HEK293 (cell line): ENCODE data around the gene ACTG1.

Experiments used
- GLIS1 ChIP-seq: fragments of 450-650 bp; formaldehyde crosslinking; IDR thresholded peaks from 2 replicates; pipeline ENCODE4 v1.5.1; 2016; ENCODE audit warnings: missing biosample characterization, missing genetic modification characterization
- GLIS2 ChIP-seq: fragments of 450-650 bp; formaldehyde crosslinking; IDR thresholded peaks from 2 replicates; pipeline ENCODE4 v1.5.1; 2016; ENCODE audit warnings: missing biosample characterization, missing genetic modification characterization
- KLF10 ChIP-seq: fragments of 450-650 bp; IDR thresholded peaks from 2 replicates; pipeline ENCODE4 v1.5.1; 2018; ENCODE audit warnings: missing biosample characterization, mild to moderate bottlenecking, missing genetic modification characterization
- KLF16 ChIP-seq: fragments of 450-650 bp; formaldehyde crosslinking; IDR thresholded peaks from 2 replicates; pipeline ENCODE4 v1.5.1; 2017; ENCODE audit warnings: missing biosample characterization, missing genetic modification characterization
- KLF8 ChIP-seq: fragments of 450-650 bp; formaldehyde crosslinking; IDR thresholded peaks from 2 replicates; pipeline ENCODE4 v1.5.1; 2016; ENCODE audit warnings: missing biosample characterization, missing genetic modification characterization
- RBAK ChIP-seq: fragments of 450-650 bp; formaldehyde crosslinking; IDR thresholded peaks from 2 replicates; pipeline ENCODE4 v1.5.1; 2016; ENCODE audit warnings: missing biosample characterization, missing genetic modification characterization
- SP2 ChIP-seq: fragments of 450-650 bp; formaldehyde crosslinking; IDR thresholded peaks from 2 replicates; pipeline ENCODE4 v1.5.1; 2016; ENCODE audit warnings: missing biosample characterization, missing genetic modification characterization
- SP3 ChIP-seq: fragments of 450-650 bp; formaldehyde crosslinking; IDR thresholded peaks from 2 replicates; pipeline ENCODE4 v1.5.1; 2016; ENCODE audit warnings: missing biosample characterization, missing genetic modification characterization
- YY1 ChIP-seq: fragments of 450-650 bp; formaldehyde crosslinking; IDR thresholded peaks from 2 replicates; pipeline ENCODE4 v1.5.1; 2018; ENCODE audit warnings: missing biosample characterization, missing genetic modification characterization
- ZBTB17 ChIP-seq: fragments of 450-650 bp; formaldehyde crosslinking; IDR thresholded peaks from 2 replicates; pipeline ENCODE4 v1.5.1; 2016; ENCODE audit warnings: missing biosample characterization, missing genetic modification characterization
- ZBTB20 ChIP-seq: fragments of 450-650 bp; formaldehyde crosslinking; IDR thresholded peaks from 2 replicates; pipeline ENCODE4 v1.5.1; 2016; ENCODE audit warnings: missing biosample characterization, missing genetic modification characterization
- ZBTB8A ChIP-seq: fragments of 450-650 bp; formaldehyde crosslinking; IDR thresholded peaks from 2 replicates; pipeline ENCODE4 v1.5.1; 2016; ENCODE audit warnings: missing biosample characterization, missing genetic modification characterization
- ZIC2 ChIP-seq: fragments of 450-650 bp; formaldehyde crosslinking; IDR thresholded peaks from 2 replicates; pipeline ENCODE4 v1.5.1; 2016; ENCODE audit warnings: missing biosample characterization, missing genetic modification characterization
- ZNF2 ChIP-seq: fragments of 450-650 bp; formaldehyde crosslinking; IDR thresholded peaks from 2 replicates; pipeline ENCODE4 v1.5.1; 2016; ENCODE audit warnings: missing biosample characterization, missing genetic modification characterization
- ZNF600 ChIP-seq: fragments of 450-650 bp; formaldehyde crosslinking; IDR thresholded peaks from 2 replicates; pipeline ENCODE4 v1.5.1; 2016; ENCODE audit warnings: missing biosample characterization, missing genetic modification characterization
- ZNF677 ChIP-seq: fragments of 450-650 bp; IDR thresholded peaks from 2 replicates; pipeline ENCODE4 v1.5.0; 2018; ENCODE audit warnings: missing biosample characterization, mild to moderate bottlenecking, missing genetic modification characterization, moderate library complexity
- ZNF776 ChIP-seq: fragments of 450-650 bp; formaldehyde crosslinking; IDR thresholded peaks from 2 replicates; pipeline ENCODE4 v1.5.0; 2017; ENCODE audit warnings: missing biosample characterization, missing genetic modification characterization, borderline replicate concordance
- ZNF785 ChIP-seq: fragments of 450-650 bp; formaldehyde crosslinking; IDR thresholded peaks from 2 replicates; pipeline ENCODE4 v1.5.1; 2016; ENCODE audit warnings: missing biosample characterization, missing genetic modification characterization
- ZSCAN30 ChIP-seq: fragments of 450-650 bp; IDR thresholded peaks from 2 replicates; pipeline ENCODE4 v1.5.1; 2018; ENCODE audit warnings: missing biosample characterization, mild to moderate bottlenecking, missing genetic modification characterization, moderate library complexity
- TF ChIP-seq, protein P1 (sequence below): fragments of 450-650 bp; formaldehyde crosslinking; IDR thresholded peaks from 2 replicates; pipeline ENCODE4 v1.5.1; 2016; ENCODE audit warnings: missing biosample characterization, missing genetic modification characterization, low read depth
- TF ChIP-seq, protein P2 (sequence below): fragments of 450-650 bp; formaldehyde crosslinking; IDR thresholded peaks from 2 replicates; pipeline ENCODE4 v1.5.1; 2017; ENCODE audit warnings: missing biosample characterization, missing genetic modification characterization
- TF ChIP-seq, protein P3 (sequence below): fragments of 450-650 bp; formaldehyde crosslinking; IDR thresholded peaks from 2 replicates; pipeline ENCODE4 v1.5.1; 2016; ENCODE audit warnings: missing biosample characterization, missing genetic modification characterization
- TF ChIP-seq, protein P4 (sequence below): fragments of 450-650 bp; formaldehyde crosslinking; IDR thresholded peaks from 2 replicates; pipeline ENCODE4 v1.5.1; 2017; ENCODE audit warnings: missing biosample characterization, missing genetic modification characterization
- TF ChIP-seq, protein P5 (sequence below): fragments of 450-650 bp; formaldehyde crosslinking; IDR thresholded peaks from 2 replicates; pipeline ENCODE4 v1.5.1; 2016; ENCODE audit warnings: missing biosample characterization, missing genetic modification characterization
- TF ChIP-seq, protein P6 (sequence below): fragments of 450-650 bp; formaldehyde crosslinking; IDR thresholded peaks from 2 replicates; pipeline ENCODE4 v1.5.1; 2016; ENCODE audit warnings: missing biosample characterization, missing genetic modification characterization
- TF ChIP-seq, protein P7 (sequence below): fragments of 450-650 bp; IDR thresholded peaks from 2 replicates; pipeline ENCODE4 v1.5.1; 2018; ENCODE audit warnings: missing biosample characterization, missing genetic modification characterization

ACTG1 gene

DNA sequence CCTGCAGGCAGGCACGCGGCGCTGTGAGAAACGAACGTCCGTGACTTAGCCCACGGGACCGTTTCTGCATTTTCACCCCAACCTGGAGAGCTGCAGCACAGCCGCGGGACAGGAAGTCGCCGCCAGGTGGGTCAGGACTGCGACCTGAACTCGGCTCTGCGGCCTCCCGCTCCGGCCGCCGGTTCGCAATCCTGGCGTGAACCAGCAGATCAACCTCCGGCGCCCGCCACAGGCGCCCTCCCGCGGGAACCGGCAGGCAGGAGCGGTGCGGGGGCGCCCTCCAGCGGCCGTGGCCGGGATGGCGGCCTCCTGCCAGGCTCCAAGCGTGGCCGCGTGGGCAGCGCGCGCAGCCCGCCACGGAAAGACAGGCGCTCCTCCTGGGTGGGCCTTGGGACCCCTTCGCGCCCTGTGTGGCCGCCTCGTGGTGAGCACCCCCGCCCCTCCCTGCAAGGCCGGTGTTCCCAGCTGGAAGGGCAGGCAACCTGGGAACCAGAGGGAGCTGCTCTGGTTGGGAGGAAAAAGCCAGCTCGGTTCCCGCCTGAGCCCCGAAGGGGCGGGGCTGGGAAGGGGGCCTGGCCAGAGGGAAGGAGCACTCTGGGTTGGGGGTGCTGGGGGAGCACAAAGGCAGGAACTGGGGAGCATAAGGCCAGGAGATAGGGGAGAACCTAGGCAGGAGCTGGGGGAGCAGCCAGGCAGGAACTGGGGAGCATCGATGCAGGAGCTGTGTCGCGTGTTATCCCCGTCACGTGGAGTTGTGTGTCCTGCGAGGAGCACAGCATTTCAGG, 28.2 kb downstream of the ACTG1 start (continued):
- TF ChIP-seq, protein P1, sequence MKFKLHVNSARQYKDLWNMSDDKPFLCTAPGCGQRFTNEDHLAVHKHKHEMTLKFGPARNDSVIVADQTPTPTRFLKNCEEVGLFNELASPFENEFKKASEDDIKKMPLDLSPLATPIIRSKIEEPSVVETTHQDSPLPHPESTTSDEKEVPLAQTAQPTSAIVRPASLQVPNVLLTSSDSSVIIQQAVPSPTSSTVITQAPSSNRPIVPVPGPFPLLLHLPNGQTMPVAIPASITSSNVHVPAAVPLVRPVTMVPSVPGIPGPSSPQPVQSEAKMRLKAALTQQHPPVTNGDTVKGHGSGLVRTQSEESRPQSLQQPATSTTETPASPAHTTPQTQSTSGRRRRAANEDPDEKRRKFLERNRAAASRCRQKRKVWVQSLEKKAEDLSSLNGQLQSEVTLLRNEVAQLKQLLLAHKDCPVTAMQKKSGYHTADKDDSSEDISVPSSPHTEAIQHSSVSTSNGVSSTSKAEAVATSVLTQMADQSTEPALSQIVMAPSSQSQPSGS (tag by site-specific recombination): no peak
- TF ChIP-seq KLF16 (tag by site-specific recombination): peak; percentile 34; the same call in 1 of the 2 replicates
- peak; percentile 78 for TF ChIP-seq SP3 (tag by site-specific recombination)
- TF ChIP-seq ZNF785: 0 out of 2 replicates have a peak, but pooled peaks have one; percentile 56
- no peak for TF ChIP-seq ZNF776
- TF ChIP-seq, protein P2, sequence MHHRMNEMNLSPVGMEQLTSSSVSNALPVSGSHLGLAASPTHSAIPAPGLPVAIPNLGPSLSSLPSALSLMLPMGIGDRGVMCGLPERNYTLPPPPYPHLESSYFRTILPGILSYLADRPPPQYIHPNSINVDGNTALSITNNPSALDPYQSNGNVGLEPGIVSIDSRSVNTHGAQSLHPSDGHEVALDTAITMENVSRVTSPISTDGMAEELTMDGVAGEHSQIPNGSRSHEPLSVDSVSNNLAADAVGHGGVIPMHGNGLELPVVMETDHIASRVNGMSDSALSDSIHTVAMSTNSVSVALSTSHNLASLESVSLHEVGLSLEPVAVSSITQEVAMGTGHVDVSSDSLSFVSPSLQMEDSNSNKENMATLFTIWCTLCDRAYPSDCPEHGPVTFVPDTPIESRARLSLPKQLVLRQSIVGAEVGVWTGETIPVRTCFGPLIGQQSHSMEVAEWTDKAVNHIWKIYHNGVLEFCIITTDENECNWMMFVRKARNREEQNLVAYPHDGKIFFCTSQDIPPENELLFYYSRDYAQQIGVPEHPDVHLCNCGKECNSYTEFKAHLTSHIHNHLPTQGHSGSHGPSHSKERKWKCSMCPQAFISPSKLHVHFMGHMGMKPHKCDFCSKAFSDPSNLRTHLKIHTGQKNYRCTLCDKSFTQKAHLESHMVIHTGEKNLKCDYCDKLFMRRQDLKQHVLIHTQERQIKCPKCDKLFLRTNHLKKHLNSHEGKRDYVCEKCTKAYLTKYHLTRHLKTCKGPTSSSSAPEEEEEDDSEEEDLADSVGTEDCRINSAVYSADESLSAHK (tag by site-specific recombination): 0 out of 2 replicates have a peak, but pooled peaks have one; percentile 8
- peak; percentile 54 for TF ChIP-seq ZBTB17
- TF ChIP-seq RBAK (tag by site-specific recombination): no peak
- TF ChIP-seq, protein P3, sequence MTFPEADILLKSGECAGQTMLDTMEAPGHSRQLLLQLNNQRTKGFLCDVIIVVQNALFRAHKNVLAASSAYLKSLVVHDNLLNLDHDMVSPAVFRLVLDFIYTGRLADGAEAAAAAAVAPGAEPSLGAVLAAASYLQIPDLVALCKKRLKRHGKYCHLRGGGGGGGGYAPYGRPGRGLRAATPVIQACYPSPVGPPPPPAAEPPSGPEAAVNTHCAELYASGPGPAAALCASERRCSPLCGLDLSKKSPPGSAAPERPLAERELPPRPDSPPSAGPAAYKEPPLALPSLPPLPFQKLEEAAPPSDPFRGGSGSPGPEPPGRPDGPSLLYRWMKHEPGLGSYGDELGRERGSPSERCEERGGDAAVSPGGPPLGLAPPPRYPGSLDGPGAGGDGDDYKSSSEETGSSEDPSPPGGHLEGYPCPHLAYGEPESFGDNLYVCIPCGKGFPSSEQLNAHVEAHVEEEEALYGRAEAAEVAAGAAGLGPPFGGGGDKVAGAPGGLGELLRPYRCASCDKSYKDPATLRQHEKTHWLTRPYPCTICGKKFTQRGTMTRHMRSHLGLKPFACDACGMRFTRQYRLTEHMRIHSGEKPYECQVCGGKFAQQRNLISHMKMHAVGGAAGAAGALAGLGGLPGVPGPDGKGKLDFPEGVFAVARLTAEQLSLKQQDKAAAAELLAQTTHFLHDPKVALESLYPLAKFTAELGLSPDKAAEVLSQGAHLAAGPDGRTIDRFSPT: no peak
- TF ChIP-seq KLF8 (tag by site-specific recombination): peak; percentile 57; the same call in 1 of the 2 replicates
- TF ChIP-seq ZBTB8A: peak; percentile 88
- TF ChIP-seq KLF10: peak; percentile 79
- TF ChIP-seq, protein P4, sequence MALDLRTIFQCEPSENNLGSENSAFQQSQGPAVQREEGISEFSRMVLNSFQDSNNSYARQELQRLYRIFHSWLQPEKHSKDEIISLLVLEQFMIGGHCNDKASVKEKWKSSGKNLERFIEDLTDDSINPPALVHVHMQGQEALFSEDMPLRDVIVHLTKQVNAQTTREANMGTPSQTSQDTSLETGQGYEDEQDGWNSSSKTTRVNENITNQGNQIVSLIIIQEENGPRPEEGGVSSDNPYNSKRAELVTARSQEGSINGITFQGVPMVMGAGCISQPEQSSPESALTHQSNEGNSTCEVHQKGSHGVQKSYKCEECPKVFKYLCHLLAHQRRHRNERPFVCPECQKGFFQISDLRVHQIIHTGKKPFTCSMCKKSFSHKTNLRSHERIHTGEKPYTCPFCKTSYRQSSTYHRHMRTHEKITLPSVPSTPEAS (tag by site-specific recombination): 0 out of 2 replicates have a peak, but pooled peaks have one; percentile 12
- TF ChIP-seq YY1 (tag by site-specific recombination): peak; percentile 71; the same call in 1 of the 2 replicates
- TF ChIP-seq, protein P5, sequence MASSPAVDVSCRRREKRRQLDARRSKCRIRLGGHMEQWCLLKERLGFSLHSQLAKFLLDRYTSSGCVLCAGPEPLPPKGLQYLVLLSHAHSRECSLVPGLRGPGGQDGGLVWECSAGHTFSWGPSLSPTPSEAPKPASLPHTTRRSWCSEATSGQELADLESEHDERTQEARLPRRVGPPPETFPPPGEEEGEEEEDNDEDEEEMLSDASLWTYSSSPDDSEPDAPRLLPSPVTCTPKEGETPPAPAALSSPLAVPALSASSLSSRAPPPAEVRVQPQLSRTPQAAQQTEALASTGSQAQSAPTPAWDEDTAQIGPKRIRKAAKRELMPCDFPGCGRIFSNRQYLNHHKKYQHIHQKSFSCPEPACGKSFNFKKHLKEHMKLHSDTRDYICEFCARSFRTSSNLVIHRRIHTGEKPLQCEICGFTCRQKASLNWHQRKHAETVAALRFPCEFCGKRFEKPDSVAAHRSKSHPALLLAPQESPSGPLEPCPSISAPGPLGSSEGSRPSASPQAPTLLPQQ (tag by site-specific recombination): peak; percentile 48; the same call in 1 of the 2 replicates
- 0 out of 2 replicates have a peak, but pooled peaks have one; percentile 40 for TF ChIP-seq ZNF2 (tag by site-specific recombination)
- peak; percentile 99 for TF ChIP-seq ZSCAN30 (tag by site-specific recombination)
- TF ChIP-seq ZNF677 (tag by site-specific recombination): peak; percentile 53
- TF ChIP-seq, protein P6, sequence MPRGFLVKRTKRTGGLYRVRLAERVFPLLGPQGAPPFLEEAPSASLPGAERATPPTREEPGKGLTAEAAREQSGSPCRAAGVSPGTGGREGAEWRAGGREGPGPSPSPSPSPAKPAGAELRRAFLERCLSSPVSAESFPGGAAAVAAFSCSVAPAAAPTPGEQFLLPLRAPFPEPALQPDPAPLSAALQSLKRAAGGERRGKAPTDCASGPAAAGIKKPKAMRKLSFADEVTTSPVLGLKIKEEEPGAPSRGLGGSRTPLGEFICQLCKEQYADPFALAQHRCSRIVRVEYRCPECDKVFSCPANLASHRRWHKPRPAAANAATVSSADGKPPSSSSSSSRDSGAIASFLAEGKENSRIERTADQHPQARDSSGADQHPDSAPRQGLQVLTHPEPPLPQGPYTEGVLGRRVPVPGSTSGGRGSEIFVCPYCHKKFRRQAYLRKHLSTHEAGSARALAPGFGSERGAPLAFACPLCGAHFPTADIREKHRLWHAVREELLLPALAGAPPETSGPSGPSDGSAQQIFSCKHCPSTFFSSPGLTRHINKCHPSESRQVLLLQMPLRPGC (tag by site-specific recombination): 0 out of 2 replicates have a peak, but pooled peaks have one; percentile 29
- TF ChIP-seq, protein P7, sequence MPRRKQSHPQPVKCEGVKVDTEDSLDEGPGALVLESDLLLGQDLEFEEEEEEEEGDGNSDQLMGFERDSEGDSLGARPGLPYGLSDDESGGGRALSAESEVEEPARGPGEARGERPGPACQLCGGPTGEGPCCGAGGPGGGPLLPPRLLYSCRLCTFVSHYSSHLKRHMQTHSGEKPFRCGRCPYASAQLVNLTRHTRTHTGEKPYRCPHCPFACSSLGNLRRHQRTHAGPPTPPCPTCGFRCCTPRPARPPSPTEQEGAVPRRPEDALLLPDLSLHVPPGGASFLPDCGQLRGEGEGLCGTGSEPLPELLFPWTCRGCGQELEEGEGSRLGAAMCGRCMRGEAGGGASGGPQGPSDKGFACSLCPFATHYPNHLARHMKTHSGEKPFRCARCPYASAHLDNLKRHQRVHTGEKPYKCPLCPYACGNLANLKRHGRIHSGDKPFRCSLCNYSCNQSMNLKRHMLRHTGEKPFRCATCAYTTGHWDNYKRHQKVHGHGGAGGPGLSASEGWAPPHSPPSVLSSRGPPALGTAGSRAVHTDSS: peak; percentile 47; the same call in 1 of the 2 replicates
- TF ChIP-seq SP2: peak; percentile 57
- TF ChIP-seq ZBTB20 (tag by site-specific recombination): peak; percentile 52; the same call in 1 of the 2 replicates
- peak; percentile 21; the same call in 1 of the 2 replicates for TF ChIP-seq ZIC2 (tag by site-specific recombination)
- peak; percentile 80; the same call in 1 of the 2 replicates for TF ChIP-seq GLIS2
- TF ChIP-seq GLIS1: peak; percentile 80
- peak; percentile 65 for TF ChIP-seq ZNF600 (tag by site-specific recombination)
